IPS DF 4.7 (cell line): Measurements from ENCODE around the gene LGALS1.

Source experiments
- DNase-seq: peaks from one replicate; pipeline ENCODE4 v3.0.0-alpha.2; 2013; ENCODE audit warnings: low spot score; ENCODE audit errors: extremely low read depth

LGALS1 gene

GRCh38 chr22:37674951-37675929, at the start of gene LGALS1:
Gene LGALS1 (plus strand): TSS chr22:37675636. CDS start chr22:37675703, 67 bp downstream.
- no peak for DNase-seq

DNA sequence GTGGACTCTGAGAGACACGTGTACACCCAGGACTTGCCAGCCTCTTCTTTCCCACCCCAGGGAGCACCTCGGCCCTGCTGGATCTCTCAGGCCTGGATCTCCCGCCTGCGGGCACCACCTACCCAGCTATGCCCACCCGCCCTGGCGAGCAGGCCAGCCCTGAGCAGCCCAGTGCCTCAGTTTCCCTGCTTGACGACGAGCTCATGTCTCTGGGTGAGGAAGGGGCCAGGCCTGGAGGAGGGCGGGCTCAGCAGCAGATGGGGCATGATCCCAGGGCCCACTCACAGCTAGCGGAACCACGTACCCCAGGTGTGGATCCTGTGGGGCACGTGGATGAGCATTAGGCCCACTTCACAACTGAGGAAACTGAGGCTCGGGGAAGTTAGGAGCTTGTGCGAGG, 49.7 kb upstream of the LGALS1 start:
- DNase-seq: no peak

GRCh38 chr22:37626144-37626543, 49.3 kb upstream of the LGALS1 start:
- no peak for DNase-seq

DNA sequence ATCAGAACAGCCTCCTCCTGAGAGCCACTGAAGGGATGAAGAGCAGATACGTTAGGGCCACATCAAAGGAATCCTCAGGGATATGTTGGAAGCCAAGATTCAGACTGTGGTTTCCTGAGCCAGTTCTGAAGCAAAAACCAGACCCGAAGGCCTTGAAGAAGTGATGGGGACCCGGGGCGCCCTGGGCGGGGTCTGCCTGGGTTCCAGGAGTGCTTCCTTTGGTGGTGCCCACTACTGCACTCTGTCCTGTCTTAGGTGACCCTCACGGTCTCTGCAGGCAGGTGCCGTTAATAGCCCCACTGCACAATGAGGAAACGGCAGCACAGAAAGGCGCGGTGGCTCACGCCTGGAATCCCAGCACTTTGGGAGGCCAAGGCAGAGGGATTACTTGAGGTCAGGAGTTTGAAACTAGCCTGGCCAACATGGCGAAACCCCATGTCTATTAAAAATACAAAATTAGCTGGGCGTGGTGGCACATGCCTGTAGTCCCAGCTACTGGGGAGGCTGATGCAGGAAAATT, 48.8 kb upstream of the LGALS1 start:
- DNase-seq: no peak

DNA sequence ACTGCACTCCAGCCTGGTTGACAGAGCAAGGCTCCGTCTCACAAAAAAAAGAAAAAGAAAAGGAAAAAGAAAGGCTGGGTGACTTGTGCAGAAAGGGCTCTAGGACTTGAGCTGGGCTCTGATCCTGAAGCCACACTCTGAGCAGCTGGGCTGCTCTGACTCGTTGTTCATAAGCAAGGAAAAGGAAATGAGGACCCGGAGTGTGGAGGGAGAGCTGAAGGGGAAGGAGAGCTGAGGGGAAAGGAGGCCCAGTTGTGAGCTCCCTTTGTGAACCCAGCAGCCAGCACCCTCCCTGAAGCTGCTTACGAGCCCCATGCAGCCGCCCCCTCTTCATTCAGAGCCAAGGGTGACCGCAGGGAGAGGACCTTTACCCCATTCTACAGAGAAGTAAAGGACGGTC, 48.3 kb upstream of the LGALS1 start:
- DNase-seq: no peak

- DNase-seq: no peak
These were observed 47.9 kb upstream of the LGALS1 start for GRCh38 chr22:37627545-37627944.

DNA sequence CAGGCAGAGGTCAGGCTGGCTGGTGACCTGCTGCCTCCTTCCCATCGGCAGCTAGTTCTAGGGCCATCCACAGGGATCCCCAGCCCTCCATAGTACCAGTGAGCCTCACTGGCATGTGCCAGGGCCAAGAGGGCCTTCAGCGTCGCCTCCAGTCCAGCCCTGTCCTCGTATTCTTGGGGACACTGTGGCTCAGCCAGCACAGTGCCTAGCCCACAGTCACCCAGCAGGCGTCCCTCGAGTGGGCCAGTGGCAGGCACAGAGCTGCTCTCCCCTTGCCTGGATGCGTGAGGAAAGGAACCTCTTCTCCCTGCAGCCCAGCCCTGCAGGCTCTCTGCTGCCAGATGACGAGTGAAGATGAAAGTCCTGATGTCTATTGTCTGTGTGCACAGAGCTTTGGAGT, 46.6 kb upstream of the LGALS1 start:
- no peak for DNase-seq

GRCh38 chr22:37629928-37630327, 45.5 kb upstream of the LGALS1 start:
- no peak for DNase-seq

DNA sequence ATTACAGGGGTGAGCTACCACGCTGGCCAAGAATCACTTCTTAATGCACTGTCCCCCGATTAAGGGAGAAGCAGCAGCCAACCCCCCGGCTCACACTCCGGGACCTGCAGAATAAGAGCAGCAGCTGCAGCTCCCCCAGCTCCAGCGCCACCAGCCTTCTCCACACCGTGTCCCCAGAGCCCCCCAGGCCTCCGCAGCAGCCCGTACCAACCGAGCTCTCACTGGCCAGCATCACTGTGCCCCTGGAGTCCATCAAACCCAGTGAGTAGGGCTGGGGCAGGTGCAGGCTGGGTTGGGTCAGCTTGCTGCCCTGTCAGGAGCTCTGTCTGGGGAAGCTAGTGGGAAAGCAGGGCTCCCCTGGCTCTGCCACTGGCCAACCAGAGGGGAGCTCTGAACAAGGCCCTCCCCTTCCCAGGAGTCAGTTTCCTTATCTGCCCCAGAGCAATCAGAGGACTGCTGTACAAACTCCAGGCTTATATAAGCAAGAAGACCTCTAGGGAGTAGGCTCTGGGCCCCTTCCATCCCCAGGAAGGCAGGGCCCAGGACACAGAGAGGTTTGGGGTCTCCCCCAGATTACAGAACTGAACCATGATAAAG, 44.5 kb upstream of the LGALS1 start:
- no peak for DNase-seq

DNA sequence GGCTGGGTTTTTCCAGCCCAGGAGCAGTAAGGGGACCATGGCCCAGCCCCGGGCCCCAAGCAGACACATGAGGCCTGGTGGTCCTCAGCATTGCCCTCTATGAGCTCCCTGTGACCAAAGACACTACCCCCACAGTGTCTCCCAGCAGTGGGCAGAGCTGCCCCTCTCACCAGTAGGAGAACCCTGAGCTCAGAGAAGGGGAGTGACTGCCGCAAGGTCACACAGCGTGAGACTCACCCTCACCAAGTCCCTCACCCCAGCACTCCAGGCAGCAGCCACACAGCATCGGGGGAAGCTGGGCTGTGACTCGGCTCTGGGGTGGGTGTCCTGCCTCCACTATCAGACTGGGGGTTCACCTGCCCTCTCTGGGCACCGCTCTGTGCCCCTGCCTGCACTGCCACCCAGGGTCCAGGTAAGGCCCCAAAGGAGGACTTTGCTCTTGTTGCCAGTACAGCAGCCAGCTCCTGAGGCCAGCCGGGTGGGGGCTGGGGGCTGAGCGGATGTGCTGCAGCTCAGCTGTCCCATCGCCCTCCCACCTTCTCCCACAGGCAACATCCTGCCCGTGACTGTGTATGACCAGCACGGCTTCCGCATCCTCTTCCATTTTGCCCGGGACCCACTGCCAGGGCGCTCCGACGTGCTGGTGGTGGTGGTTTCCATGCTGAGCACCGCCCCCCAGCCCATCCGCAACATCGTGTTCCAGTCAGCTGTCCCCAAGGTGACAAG, 43.8 kb upstream of the LGALS1 start:
- DNase-seq: no peak

DNA sequence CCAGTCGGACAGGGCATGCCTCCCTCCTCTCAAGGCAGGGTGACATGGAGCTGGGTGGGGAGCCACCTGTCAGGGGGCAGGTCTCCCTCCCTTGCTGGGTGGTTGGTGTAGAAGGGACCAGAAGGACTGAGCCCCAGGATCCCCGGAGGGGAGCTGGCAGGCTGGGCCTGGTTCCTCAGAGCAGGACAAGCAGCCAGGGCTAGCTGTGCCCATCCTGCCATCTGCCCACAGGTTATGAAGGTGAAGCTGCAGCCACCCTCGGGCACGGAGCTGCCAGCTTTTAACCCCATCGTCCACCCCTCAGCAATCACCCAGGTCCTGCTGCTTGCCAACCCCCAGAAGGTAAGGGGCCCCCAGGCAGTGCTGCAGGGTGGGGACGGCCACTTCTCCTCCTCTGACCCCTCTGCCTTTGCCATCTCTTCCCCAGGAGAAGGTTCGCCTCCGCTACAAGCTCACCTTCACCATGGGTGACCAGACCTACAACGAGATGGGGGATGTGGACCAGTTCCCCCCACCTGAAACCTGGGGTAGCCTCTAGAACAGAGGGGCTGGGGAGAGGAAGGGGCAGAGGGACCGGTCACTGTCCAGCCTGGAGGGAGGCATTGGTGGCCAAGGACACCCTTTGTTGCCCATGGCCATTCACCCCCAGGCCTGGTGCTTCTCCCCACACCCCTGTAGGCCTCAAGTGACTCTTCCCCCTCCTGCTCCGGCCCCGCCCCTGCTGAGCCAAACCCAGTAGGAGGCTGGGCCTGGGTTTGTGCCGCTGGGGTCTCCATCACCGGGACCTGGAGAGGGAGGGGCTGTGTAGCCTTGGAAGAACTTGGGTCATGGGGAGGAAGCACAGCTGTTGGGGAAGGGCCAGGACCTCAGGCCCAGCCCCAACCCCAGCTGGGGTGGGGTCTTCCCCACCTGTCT, 43.0 kb upstream of the LGALS1 start:
- no peak for DNase-seq

GRCh38 chr22:37633089-37633624, 42.3 kb upstream of the LGALS1 start:
- DNase-seq: no peak

GRCh38 chr22:37633625-37634416, 41.6 kb upstream of the LGALS1 start:
- DNase-seq: no peak

DNA sequence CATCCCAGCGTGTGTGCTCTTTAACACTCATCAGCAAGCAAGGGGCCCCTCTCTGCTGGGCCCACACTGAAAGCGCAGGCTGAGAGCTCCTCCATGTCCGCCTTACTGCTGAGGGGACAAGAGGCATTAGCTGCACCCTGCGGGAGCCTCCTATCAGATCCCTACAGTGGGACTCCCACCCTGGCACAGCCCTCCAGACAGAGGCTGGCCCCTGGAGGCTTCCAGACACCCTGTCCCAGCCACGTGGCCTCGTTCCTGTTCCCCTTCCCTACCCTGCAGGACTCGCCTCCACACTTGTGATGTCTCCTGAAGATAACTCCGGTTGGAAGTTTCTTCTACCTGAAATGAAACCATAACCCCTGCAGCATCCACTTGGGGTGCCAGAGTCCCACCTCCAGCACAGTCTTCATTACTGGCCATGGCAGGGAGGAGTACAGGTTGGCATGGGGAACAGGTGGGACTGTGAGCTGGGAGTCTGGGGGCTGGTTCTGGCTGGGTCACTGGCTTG, 41.0 kb upstream of the LGALS1 start:
- DNase-seq: no peak

- DNase-seq: no peak
These were observed 40.3 kb upstream of the LGALS1 start for GRCh38 chr22:37635157-37635556.

DNA sequence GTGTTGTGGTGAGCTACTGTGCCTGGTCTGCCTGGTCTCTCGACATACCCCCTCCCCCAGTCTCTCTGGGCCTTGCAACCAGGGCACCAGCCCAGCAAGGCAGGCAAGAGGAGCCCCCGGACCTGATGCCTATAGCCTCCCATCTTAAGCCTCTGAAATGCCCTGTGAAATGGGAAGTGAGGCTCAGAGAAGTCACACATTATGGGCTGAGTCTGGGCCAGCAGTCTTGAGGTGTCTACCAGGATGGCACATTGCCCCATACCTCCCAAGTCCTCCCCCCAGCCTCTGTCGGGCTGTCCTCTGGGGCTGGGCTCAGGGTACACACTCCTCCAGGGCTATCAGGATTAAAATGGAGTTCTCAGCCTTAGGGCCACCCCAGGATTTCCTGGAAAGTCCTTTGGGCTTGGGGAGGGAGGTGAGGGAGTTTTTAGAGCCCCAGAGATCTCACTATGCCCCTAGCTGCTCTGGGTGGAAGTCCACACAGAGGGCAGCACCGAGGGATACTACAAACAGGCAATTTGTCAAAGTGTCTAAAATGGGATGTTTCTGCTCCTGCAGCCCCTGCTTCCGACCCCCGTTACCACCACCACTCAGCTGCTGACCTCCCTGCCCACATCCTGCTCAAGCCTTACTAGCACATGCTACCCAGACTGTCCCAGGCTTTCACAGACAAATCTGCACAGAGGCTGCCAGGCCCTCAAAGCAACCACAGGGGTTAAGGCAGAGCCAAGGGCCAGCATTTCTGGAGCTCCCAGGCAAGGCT, 39.1 kb upstream of the LGALS1 start:
- no peak for DNase-seq

GRCh38 chr22:37636949-37637273, 38.5 kb upstream of the LGALS1 start:
- no peak for DNase-seq

DNA sequence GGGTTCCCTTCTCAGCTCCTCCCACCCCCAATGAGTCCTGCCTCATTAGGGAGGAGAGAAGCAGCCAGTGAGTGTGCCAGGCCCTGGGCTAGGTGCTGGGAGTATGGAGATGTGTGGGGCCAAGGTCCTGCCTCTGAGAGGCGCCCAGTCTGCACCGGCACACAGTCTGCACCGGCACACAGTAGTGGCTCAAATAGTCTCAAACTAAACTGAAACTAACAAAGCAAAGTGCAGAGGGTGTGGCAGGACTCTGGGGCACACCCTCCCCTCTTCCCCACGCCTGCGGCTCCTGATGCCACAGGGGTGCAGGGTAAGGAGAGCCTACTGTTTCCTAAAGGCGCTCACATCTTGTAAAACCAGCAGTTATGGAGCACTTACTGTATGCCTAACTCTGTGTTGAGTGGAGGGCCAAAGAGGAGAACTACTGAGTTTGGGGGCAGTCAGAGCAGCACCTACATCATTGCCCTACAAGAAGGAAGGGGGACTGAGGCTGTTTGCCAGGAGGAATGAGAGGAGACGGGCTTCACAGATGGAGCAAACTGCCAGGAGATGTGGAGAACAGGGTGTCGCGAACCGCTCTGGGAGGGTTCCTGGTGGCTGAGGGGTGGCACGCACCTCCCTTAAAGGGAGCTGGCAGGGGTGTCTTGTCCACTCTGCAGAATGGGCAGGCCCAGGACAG, 36.9 kb upstream of the LGALS1 start:
- DNase-seq: no peak
